ENCODE data around the gene CCDC93.

DNA sequence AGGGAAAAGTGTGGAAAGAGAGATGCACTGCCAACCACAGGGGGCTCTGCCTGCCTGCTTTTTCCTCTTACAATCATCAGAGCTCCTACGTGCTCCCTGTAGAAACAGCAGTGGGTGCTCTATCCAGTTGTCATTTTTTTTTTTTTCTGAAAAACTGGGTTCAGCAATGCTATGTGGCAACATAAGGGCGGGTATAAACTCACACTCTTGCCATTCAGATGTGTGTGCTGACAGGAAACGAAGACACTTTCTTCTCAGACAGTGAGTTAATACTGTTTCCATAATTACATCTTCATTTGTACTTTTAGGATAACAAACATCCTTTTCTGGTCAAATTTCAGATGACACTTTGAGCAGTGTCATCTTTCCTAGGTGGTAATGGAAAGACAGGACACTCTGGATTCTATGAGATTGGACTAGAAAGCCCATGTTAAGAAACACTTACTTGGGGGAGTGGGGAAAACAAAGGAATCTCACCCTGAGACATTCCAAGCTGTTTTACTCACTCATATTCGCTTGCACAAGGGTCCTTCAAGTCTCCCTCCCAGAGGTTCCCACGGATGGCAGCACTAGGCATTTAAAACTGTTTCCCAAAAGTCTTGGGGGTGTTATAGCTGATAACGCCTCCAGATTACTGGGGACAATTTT, 41.3 kb downstream of the CCDC93 start:
- TF ChIP-seq, protein P1, sequence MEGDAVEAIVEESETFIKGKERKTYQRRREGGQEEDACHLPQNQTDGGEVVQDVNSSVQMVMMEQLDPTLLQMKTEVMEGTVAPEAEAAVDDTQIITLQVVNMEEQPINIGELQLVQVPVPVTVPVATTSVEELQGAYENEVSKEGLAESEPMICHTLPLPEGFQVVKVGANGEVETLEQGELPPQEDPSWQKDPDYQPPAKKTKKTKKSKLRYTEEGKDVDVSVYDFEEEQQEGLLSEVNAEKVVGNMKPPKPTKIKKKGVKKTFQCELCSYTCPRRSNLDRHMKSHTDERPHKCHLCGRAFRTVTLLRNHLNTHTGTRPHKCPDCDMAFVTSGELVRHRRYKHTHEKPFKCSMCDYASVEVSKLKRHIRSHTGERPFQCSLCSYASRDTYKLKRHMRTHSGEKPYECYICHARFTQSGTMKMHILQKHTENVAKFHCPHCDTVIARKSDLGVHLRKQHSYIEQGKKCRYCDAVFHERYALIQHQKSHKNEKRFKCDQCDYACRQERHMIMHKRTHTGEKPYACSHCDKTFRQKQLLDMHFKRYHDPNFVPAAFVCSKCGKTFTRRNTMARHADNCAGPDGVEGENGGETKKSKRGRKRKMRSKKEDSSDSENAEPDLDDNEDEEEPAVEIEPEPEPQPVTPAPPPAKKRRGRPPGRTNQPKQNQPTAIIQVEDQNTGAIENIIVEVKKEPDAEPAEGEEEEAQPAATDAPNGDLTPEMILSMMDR (IDR thresholded peaks at IDR 0.05) = no peak
- TF ChIP-seq POLR2A (IDR thresholded peaks at IDR 0.05) = no peak
